Chondrocyte (in vitro differentiated cells): ENCODE measurements around the gene GABRB1. TPM values are rescaled to one million over a fixed set of nuclear protein-coding genes. Genes with fewer than 3 reads are reported as not detected.
"Not testable (repeated sequence)": the region's sequence is repeated elsewhere in the genome, so short reads cannot be mapped to it uniquely, and the experiment has no call there.

Source experiments
- DNase-seq: peaks from one replicate; pipeline ENCODE4 v3.0.0; 2021; ENCODE audit warnings: mixed read lengths, low spot score
- H3K27ac Mint-ChIP-seq: one replicate; pipeline ENCODE4 v1.8.0; 2021; ENCODE audit warnings: mild to moderate bottlenecking, moderate library complexity, mixed read lengths; ENCODE audit not compliant: unreplicated experiment
- H3K27me3 Mint-ChIP-seq: 2 replicates; pipeline ENCODE4 v1.8.0; 2021; ENCODE audit warnings: low read depth, mixed read lengths
- H3K36me3 Mint-ChIP-seq: 2 replicates; pipeline ENCODE4 v1.8.0; 2021; ENCODE audit warnings: low read depth, mixed read lengths
- H3K4me1 Mint-ChIP-seq: 2 replicates; pipeline ENCODE4 v1.8.0; 2021; ENCODE audit warnings: low read depth, mild to moderate bottlenecking, mixed read lengths
- H3K4me3 Mint-ChIP-seq: one replicate; pipeline ENCODE4 v1.8.0; 2021; ENCODE audit warnings: mild to moderate bottlenecking, moderate library complexity, mixed read lengths; ENCODE audit not compliant: unreplicated experiment
- H3K9me3 Mint-ChIP-seq: 2 replicates; pipeline ENCODE4 v1.8.0; 2021; ENCODE audit warnings: low read depth, mixed read lengths
- CTCF ChIP-seq: fragments of 200-600 bp; sonication (generic); IDR thresholded peaks from 2 replicates; pipeline ENCODE4 v1.5.0; 2021; ENCODE audit warnings: antibody characterized with exemption, mild to moderate bottlenecking, moderate library complexity
- total RNA-seq: library from RNA; stranded (reverse); gene quantifications from 3 replicates; pipeline ENCODE4 v1.2.1, GENCODE V29; 2021

Gene GABRB1
- total RNA-seq, 1 donor from 2014 or later: not detected

- H3K4me3 Mint-ChIP-seq: no peak overlapping the region
- no peaks in the 10 kb centered on the region for H3K9me3 Mint-ChIP-seq
- H3K4me1 Mint-ChIP-seq: no peaks in the 10 kb centered on the region
- peaks cover 17% of the 10 kb centered on the region for H3K27me3 Mint-ChIP-seq
- no peak for TF ChIP-seq CTCF
- DNase-seq: no peak
- no peak overlapping the region for H3K27ac Mint-ChIP-seq
- H3K36me3 Mint-ChIP-seq: no peaks in the 10 kb centered on the region
Measured at GRCh38 chr4:47275595-47275994, 244.2 kb downstream of the GABRB1 start.

GRCh38 chr4:47278631-47279030 is 247.3 kb downstream of the GABRB1 start:
- TF ChIP-seq CTCF: no peak
- peaks cover 4% of the 10 kb centered on the region for H3K9me3 Mint-ChIP-seq
- no peak overlapping the region for H3K27ac Mint-ChIP-seq
- H3K4me3 Mint-ChIP-seq: no peak overlapping the region
- no peaks in the 10 kb centered on the region for H3K4me1 Mint-ChIP-seq
- H3K27me3 Mint-ChIP-seq: peaks cover 21% of the 10 kb centered on the region
- no peaks in the 10 kb centered on the region for H3K36me3 Mint-ChIP-seq
- DNase-seq: no peak

GRCh38 chr4:47287735-47288134 is 256.4 kb downstream of the GABRB1 start:
- Mint-ChIP-seq H3K36me3 (no peaks in the 10 kb centered on the region), H3K4me1 (no peaks in the 10 kb centered on the region), H3K27me3 (peaks cover 12% of the 10 kb centered on the region), H3K27ac (no peak overlapping the region), H3K9me3 (peaks cover 3% of the 10 kb centered on the region), H3K4me3 (no peak overlapping the region)
- no peak for TF ChIP-seq CTCF
- DNase-seq: no peak

GRCh38 chr4:47289805-47290204 is 258.4 kb downstream of the GABRB1 start:
- DNase-seq: no peak
- no peak overlapping the region for H3K27ac Mint-ChIP-seq
- TF ChIP-seq CTCF: no peak

GRCh38 chr4:47290873-47291272 is 259.5 kb downstream of the GABRB1 start:
- peaks cover 10% of the 10 kb centered on the region for H3K27me3 Mint-ChIP-seq
- DNase-seq, H3K4me3 Mint-ChIP-seq, H3K36me3 Mint-ChIP-seq, H3K9me3 Mint-ChIP-seq, H3K27ac Mint-ChIP-seq, H3K4me1 Mint-ChIP-seq: not testable (repeated sequence)

More at GRCh38 chr4:47289805-47290204, 258.4 kb downstream of the GABRB1 start:
- Mint-ChIP-seq H3K27me3 (peaks cover 10% of the 10 kb centered on the region), H3K4me3 (no peak overlapping the region), H3K36me3 (no peaks in the 10 kb centered on the region), H3K4me1 (no peaks in the 10 kb centered on the region), H3K9me3 (no peaks in the 10 kb centered on the region)

GRCh38 chr4:47309165-47309564 is 277.8 kb downstream of the GABRB1 start:
- DNase-seq: no peak
- H3K4me3 Mint-ChIP-seq: no peak overlapping the region
- H3K27me3 Mint-ChIP-seq: peaks cover 18% of the 10 kb centered on the region
- no peaks in the 10 kb centered on the region for H3K36me3 Mint-ChIP-seq
- H3K4me1 Mint-ChIP-seq: no peaks in the 10 kb centered on the region
- no peaks in the 10 kb centered on the region for H3K9me3 Mint-ChIP-seq
- no peak for TF ChIP-seq CTCF
- no peak overlapping the region for H3K27ac Mint-ChIP-seq
